GM21717 (cell line): Measurements from ENCODE around the gene PRRC1.

ENCODE experiments used
- ATAC-seq: cut with Tn5 transposase; IDR thresholded peaks from one replicate; pipeline ENCODE4 v1.9.1; 2021; ENCODE audit warnings: mild to moderate bottlenecking, moderate library complexity; ENCODE audit not compliant: unreplicated experiment

PRRC1 gene

DNA sequence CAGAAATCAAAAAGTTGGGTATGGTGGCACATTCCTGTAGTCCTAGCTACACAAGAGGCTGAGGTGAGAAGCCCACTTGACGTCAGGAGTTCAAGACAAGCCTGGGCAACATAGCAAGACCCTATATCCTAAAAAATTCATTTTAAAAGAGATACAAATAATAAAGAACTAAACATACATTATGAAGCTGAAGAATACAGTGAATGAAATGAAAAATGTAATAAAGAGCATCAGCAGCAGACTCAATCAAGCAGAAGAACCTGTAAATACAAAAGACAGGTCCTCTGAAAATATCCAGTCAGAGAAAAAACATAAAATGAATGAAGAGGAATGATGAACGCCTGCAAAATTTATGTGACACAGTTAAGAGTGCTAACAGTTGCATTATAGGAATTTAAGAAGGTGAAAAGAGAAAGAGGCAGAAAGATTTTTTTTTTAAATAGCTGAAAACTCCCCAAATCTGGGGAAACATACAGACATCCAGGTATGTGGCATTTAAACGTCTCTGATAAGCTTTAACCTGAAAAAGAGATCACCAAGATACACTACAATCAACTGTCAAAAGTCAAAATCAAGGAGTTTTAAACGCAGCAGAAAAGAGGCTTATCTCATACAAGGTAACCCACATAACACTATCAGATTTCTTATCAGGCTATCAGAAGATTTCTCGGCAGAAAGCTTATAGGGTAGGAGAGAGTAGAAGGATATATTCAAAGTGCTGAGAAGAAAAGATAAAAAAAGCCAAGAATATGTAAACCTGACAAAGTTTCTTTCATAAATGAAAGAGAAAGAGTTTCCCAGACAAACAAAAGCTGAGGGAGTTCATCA is 57.6 kb downstream of the PRRC1 start:
- no peak for ATAC-seq

DNA sequence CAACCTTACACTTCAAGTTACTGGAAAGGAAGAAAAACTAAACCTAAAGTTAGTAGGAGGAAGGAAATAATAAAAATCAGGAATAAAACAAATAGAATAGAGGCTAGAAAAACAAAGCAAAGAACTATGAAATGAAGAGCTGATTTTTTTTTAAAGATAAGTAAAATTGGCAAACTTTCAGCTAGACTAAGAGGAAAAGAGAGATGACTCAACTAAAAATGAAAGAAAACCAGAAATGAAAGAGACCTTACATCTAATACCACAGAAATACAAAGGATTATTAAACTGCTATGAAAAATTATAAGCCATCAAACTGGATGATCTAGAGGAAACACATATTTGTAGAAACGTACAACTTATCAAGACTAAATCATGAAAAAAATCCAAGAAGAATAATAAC is 60.0 kb downstream of the PRRC1 start:
- no peak for ATAC-seq

DNA sequence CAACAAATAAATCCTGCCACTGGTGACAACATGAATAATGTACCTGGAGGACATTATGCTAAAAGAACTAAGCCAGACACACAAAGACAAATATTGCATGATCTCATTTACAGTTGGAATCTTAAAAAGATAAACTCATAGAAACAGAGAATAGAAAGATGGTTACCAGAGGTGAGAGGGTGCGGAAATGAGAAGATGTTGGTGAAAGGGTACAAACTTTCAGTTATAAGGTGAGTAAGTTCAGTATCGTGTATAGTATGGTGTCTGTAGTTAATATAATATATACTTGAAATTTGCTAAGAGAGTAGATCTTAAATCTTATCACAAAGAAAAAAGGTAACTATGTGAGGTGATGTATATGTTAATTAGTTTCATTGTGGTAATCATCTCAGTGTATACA is 63.3 kb downstream of the PRRC1 start:
- ATAC-seq: peak; percentile 37

DNA sequence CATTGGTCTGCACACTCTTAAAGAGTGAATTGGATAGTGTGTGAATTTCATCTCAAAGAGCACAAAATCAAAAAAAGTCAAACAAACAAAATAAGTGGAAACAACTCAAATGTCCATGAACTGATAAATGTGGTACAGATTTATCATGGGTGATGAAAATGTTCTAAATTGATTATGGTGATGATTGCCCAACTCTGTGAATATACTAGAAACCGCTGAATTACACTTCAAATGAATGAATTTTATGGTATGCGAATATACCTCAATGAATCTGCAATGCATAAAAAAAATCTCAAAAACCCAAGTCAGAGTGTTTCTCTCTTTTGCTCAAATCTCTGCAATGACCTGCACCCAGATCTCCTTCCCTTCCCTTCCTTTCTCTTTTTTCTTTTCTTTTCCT is 64.0 kb downstream of the PRRC1 start:
- no peak for ATAC-seq

DNA sequence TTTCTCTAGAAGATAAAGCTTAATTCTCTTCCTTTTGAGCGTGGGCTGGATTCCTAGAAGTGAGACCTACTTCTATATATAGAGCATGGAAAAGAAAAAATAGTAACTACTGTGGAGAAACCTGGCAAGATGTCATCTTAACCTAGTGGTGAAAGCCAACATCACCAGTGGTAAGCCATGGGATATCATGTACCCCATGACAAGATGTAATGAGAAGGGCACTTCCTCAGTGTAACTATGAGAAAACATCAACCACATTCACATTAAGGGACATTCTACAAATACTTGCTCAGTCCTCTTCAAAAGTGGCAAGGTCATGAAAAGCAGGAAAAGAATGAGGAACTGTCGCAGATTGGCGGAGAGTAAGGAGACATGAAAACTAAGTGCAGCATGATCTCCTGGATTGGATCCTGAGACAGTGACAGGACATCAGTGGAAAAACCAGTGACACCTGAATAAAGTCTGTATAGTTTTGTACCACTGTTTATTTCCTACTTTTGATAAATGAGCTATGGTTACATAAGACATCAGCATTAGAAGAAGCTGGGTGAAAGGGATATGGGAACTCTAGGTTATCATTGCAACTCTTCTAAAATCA is 65.4 kb downstream of the PRRC1 start:
- ATAC-seq: no peak

DNA sequence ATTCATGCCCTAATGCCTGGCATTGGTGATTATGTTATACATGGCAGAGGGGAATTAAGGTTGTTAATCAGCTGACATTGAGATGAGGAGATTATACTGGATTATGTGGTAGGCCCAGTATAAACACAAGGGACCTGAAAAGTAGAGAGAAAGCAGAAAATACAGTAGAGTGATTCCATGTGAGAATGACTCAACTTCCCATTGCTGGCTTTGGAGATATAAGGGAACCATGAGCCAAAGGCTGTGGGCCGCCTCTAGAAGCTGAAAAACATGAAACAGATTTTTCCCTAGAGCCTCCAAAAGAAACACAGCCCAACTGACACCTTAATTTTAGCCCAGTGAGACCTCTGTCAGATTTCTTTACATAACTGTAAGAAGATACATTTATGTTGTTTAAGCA is 66.4 kb downstream of the PRRC1 start:
- no peak for ATAC-seq

DNA sequence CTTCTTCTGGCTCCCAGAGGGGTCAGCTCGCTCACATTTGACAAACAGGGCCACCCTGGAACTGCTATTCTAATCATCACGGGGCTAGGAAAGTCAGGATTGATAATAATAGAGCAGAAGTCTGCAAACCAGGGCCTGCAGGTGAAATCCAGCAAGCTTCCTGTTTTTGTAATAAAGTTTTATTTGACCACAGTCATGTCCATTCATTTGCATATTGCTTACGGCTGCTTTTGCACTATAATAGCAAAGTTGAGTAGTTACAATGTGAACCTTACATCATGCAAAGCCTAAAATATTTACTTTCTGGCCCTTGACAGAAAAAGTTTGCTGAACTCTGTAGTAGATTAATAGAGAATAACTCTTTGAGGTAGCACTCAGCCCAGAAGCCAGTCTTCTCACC is 68.2 kb downstream of the PRRC1 start:
- no peak for ATAC-seq

DNA sequence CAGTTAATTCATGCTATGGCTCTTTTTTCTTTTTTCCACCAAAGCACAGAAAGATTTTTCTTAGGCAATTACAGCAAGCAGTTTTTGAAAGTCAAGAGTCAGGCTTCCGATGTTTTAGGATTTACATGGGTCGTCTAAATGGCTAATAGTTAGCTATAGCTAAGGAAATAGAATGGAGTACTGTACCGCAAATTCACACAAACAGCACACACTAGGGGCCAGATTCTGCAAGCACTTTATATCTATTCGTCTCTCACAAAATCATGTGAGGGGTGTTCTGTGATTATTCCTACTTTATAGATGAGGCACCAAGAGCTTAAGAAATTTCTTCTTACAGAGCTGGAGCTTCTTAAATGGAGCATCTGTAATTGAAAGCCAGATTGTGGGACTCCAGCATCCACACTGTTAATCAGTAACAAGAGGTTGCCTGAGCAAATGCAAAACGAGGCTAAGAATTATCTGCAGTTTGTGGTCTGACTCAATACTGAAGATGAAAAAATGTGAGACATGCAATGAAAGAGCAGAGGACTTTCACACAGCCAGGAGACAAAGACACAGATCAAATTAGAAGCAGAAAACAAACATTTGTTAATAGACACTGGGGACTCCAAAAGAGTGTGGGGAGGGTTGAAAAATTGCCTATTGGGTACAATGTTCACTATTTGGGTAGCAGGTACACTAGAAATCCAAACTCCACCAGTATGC is 68.8 kb downstream of the PRRC1 start:
- ATAC-seq: peak; percentile 73

DNA sequence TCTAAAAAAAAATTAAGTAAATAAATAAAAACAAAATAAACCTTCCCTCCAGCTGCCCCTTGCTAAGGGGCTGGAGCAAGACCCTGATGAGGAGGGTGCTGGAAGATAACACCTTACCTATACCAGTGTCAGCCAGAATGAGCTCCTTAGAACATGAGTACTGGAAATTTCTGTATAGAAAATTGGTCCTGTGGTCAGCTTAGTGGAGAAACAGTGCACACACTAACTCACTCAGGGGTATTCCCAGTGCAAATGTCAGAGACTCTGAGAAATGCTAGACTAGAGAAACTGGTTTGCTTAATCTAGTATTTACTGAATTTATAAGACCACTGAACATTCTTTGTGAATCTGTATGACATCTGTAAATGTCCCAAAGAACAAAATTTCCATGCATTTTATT is 69.4 kb downstream of the PRRC1 start:
- ATAC-seq: peak; percentile 56

DNA sequence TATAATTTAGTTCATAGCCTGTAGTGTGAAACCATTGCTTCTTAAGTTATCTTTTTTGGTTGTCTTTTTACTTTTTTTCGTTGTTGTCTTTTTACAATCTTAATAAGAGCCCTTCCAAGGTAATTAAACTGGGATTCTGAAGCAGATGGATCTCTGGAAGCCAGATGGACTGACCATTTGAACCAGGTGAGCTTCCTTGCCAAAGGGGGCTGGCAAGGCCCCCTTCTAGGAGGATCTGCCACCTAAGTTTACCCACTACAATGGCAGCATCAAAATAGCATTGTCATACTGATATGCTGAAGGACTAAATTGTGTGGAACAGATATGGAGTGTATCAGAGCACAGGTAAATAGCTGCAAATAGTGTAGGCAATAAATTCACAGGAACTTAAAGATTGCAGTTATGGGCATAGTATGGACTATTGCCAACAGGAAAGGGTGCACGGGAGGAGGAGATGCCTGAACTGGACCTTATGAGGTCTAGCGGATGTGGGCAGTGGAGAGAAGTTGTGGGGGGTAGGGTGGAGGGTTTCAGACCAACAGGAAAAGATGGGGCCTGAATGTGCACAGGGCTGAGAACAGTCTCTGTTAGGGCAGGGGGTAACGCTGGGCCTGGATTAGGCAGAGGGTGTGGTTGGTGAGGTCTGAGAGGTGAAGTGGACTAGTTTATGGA is 69.9 kb downstream of the PRRC1 start:
- no peak for ATAC-seq

DNA sequence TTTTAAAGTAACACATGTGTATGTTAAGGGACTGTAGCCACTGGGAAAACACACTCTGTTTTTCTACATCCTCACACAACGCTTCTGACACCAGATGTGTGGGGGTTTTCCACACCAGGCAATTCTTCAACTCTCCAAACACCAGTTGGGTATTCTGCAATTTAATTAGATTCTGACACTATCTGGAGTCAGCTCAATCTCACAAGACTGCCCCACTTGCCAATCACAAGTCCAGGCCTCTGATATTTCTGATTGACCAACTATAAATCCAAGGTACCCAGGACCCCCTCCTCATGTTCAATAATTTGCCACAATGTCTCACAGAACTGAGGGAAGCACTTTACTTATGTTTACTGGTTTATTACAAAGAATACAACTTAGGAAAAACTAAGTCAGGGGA is 70.9 kb downstream of the PRRC1 start:
- ATAC-seq: no peak

DNA sequence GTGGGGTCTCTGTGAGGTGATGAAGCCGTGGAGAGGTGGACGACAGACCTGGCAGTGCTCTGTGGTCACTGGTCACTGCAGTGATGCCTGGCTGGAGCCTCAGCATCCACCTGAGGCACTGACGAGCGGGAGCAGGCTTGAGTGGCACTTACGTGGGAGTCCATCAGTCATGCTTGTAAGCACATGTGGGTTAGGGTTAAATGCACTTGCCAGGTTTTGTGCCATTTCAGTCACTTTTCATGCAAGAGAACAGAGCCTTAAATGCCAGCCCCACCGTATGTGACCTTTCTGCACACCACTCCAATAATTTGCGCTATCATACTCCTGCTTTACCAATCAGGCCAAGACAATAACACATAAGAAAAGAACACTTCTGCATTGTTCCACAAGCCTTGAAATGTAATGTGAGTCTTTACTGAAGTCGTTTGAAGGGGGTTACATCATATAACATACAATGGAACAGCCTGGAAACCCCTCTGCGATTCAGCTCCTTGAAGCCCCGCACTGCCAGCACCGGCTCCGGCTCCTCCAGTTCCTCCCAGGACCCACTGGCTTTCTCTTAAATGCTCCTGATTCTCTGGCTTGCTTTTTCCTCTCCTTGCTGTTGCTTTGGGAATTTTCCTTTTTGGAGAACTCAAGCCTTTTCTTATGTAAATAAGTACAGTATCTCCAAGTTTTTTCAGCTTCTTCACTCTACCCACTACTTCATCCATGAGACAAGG is 72.0 kb downstream of the PRRC1 start:
- no peak for ATAC-seq

DNA sequence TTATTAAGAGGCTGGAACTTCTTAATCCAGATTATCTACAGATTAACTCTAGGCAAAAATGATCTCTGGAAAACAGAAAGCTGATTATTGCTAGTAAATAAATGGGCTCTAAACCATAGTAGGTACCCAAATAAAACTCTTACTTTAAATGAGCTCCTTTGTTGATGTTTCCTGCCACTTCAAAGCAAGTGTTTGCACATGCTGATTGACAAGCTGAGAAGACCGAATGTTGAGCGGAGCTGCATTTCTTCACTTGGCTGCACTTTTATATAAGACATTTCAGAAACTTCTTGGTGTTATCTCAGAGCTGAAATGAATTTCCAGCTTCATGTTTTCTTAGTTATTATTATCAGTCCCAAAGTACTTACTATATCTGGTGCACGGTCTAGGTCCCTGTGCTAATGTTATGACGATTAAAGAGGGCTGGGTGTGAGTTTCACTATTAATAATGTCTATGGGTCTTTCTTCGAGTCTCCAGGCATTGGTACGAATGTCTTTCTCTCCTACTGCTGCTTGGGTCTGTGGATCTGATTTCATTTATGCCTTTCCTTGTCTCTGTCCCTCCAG is 72.8 kb downstream of the PRRC1 start:
- peak; percentile 48 for ATAC-seq

DNA sequence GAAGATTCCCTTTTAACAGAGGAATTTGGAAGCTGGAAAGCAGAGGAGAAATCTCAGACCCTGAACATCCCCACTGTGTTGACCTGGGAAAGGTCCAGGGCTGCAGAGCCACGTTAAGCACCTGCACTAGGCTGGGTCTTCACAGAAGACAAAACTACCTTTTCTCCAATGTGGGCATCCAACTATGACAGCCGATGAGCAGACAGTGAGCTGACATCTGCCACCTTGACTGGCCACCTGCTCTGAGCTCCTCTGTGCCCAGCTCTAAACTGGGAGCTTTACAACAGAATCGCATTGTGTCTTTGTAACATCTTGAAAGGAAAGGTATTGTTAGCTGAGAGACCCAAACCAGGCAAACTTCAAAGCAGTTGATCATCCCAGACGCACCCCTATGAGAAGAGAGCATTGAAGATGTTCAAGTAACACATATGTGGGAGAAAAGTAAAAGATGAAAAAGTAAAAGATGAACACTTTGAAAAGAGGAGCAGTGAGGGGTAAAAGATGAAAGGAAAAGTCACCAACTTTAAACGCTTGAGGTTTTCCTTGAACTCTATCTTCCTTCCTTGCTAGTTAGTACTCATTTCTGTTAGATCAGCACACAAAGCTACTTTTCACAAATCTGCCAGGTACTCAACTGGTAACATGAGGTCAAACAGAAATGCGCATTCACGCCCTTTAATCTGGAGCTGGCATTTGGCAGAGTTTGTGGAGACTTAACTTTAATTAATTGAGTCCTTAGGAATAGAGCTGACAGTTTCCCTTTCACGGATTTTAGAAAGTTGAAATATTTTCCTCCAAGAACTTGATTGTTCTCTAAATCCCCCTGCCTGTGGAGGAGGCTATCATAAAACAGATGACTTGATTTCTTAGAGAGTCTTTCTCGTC is 78.3 kb downstream of the PRRC1 start:
- no peak for ATAC-seq

DNA sequence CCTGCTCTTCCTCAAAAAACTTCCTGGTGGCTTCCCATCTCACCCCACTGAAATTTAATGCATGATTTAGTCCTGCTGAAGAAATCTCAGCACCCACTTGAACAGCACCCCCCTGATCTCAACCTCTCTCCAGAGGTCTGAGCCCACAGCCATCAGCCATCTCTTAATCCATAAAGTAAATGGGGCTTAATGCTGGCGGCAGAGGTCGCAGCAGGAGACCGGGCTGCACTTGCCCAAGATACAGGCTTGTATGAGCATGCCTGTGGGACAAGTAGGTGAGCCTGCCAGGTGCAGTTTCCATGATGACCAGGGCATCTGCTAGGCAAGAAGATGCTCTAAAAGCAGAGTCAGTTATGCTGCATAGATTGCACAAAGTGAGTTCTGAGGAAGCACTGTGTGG is 79.1 kb downstream of the PRRC1 start:
- no peak for ATAC-seq

DNA sequence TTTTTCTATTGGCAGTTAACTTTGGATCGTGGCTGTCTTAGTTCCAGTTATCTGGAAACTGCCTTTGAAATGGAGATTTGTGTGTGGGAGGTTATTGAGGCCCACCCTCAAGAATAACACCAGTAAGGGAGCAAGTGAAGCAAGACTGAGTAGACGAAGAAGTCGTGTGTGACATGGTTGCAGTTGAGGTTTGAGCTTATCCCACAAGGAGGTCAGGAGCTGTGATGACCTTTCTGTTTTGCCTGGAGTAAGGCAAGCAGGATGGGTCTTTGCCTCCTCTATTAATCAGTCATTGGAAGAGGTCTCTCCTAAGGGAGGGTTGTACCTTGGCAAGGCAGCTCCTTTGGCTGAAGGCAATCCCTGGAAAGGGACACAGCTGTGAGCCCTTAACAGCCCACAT is 81.9 kb downstream of the PRRC1 start:
- no peak for ATAC-seq

DNA sequence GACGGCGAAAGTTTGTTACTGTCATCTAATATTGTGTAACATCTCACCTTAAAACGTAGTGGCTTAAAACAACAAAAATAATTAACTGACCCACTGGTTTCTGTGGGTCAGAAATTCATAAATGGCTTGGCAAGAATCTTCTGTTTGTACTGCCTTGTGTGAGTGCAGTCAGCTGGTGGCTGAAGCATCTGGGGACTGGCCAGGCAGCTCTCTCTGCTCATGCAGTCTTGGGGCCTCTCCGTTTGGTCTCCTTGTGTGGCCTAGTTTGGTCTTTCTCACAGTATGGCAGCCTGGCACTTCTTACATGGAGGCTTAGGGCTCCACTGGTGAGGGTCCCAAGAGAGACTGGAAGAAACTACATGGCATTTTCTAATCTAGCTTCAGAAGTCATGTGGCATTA is 82.4 kb downstream of the PRRC1 start:
- no peak for ATAC-seq

DNA sequence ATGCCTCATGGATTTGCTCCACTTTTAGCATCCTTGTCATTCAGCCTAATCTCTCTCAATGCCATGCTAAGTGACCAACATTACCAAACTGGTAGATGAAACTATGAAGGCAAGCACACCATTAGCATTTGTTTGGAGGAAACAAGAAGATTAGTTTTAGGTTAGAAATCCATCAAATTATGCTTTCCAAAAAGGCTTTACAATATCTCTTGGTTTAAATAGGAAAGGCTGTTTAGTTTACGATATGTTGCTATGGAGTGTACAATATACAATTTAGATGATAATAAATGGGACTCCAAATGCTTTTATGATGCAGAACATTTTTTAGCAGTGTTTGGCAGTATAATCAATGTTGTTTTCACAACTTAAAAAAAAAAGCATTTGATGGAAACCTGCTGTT is 83.7 kb downstream of the PRRC1 start:
- ATAC-seq: no peak

DNA sequence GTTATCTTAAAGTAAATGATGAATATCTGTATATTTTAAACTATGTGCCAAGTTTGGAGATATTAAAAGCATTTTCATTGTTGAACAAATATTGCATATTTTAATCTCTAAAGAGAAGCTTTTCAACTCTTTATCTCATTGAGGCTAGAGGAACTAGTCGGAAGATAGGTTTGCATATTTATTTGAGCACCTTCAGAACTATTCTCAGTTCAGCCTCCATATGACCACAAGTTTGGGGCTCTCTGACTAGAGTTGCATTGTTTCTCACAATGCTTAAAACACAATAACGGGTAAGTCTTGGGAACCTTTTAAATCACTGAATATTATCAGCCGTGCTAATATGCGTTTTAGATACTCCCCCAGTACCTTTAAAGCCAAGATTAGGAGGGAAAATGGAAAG is 84.2 kb downstream of the PRRC1 start:
- ATAC-seq: no peak

DNA sequence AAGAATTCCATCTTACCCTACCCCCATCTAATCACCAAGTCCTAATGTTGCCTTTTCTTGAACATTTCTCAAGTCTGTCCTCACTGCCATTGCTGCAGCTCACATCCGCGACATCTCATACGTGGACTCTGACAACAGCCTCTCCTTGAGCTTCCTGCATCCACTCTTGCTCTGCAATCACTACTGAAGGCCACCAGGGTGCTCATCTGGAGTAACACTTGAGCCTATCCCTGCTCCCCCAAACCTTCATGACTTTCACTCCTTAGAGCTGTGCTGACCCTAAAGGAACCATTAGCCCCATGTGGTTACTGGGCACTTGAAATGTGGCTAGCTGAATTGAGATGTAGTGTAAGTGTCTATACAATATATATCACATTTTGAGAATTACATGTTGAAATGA is 85.0 kb downstream of the PRRC1 start:
- ATAC-seq: no peak
